OCI-LY7 (cell line): ENCODE results near the gene ARHGAP26.

ENCODE experiments used
- EZH2phosphoT487 ChIP-seq: fragments of 200-600 bp; sonication (generic); IDR thresholded peaks from 2 replicates; pipeline ENCODE4 v1.6.1; 2018; ENCODE audit warnings: low read depth, borderline replicate concordance, mild to moderate bottlenecking, mixed run types, antibody characterized with exemption, low read length, moderate library complexity, mixed read lengths
- TF ChIP-seq, protein P1 (sequence below): fragments of 200-600 bp; sonication (generic); conservative IDR thresholded peaks from 2 replicates; pipeline ENCODE4 v1.5.1; 2014; ENCODE audit warnings: mild to moderate bottlenecking, antibody characterized with exemption, low read length, moderate library complexity, mixed read lengths

DNA sequence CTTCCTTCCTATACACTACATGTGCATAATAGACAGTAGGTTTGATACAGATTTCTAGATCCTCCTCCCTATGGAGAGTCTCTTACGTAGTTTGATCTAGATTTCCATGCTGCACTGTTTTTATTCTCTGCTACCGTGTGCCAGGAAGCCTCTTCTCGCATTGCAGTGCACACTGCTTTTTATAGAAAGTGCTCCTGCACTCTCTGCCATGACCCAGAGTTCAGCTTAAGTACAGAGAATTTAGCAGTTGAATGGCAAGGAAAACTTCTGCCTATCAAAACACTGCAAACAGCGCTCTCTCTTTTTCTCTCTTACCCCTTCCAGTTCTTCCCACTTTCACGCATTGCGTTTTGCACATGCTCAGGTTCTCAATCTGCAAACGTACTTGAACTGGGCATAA lies 187.4 kb downstream of the ARHGAP26 start:
- TF ChIP-seq, protein P1, sequence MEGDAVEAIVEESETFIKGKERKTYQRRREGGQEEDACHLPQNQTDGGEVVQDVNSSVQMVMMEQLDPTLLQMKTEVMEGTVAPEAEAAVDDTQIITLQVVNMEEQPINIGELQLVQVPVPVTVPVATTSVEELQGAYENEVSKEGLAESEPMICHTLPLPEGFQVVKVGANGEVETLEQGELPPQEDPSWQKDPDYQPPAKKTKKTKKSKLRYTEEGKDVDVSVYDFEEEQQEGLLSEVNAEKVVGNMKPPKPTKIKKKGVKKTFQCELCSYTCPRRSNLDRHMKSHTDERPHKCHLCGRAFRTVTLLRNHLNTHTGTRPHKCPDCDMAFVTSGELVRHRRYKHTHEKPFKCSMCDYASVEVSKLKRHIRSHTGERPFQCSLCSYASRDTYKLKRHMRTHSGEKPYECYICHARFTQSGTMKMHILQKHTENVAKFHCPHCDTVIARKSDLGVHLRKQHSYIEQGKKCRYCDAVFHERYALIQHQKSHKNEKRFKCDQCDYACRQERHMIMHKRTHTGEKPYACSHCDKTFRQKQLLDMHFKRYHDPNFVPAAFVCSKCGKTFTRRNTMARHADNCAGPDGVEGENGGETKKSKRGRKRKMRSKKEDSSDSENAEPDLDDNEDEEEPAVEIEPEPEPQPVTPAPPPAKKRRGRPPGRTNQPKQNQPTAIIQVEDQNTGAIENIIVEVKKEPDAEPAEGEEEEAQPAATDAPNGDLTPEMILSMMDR = no peak
- TF ChIP-seq EZH2phosphoT487 = no peak
